ENCODE measurements around the gene C16orf54. TPM values are rescaled to one million over a fixed set of nuclear protein-coding genes. Genes with fewer than 3 reads are reported as not detected.
"Not testable (repeated sequence)": the region's sequence is repeated elsewhere in the genome, so short reads cannot be mapped to it uniquely, and the experiment has no call there.

Gene C16orf54
- total RNA-seq, 3 donors from 2014 or later (not counting 1 experiment from before 2014, with no cell fraction given): 100.0 to 172 (median 146) TPM

GRCh38 chr16:29777576-29778350 lies 32.0 kb upstream of the C16orf54 start, which contains the start of gene ZG16:
Gene ZG16 (plus strand): TSS chr16:29778256. CDS start chr16:29779267, 1,011 bp downstream.
- no peak within 1 kb of the TSS for H3K4me3 ChIP-seq (ENCODE audit: low read length)
- Mint-ChIP-seq H3K36me3 (no peaks in the 10 kb centered on the region), H3K4me1 (peaks cover 0 to 5% of the 10 kb centered on the region in 2 donors), H3K27me3 (ENCODE audit: low read depth in 2 of 2) (no peaks in the 10 kb centered on the region), H3K4me3 (no peak within 1 kb of the TSS), H3K9me3 (no peaks in the 10 kb centered on the region), H3K27ac (no peak within 1 kb of the TSS)
- H3K9me3 ChIP-seq (ENCODE audit: control insufficient read depth, insufficient read depth, low read length): no peaks in the 10 kb centered on the region
- no peak for TF ChIP-seq CTCF (IDR thresholded peaks at IDR 0.05)
- no peak within 1 kb of the TSS for H3K27ac ChIP-seq (ENCODE audit: low read length)
- intact Hi-C loops (cut with micrococcal nuclease): no loop called here
- no peaks in the 10 kb centered on the region for H3K4me1 ChIP-seq (ENCODE audit: control insufficient read depth, insufficient read depth, low read length)
- DNase-seq (no peak), ATAC-seq (no peak)
- no peaks in the 10 kb centered on the region for H3K27me3 ChIP-seq (ENCODE audit: control insufficient read depth, insufficient read depth, low read length)
- 80% methylated on average over 9 of the region's 10 CpGs for WGBS (ENCODE audit: insufficient coverage)
- H3K36me3 ChIP-seq (ENCODE audit: control insufficient read depth, insufficient read depth, low read length): no peaks in the 10 kb centered on the region

- no peak overlapping the region for H3K4me3 Mint-ChIP-seq
Measured at GRCh38 chr16:29775742-29776408, 30.1 kb upstream of the C16orf54 start.

GRCh38 chr16:29774730-29775129 lies 28.9 kb upstream of the C16orf54 start:
- Mint-ChIP-seq H3K4me3 (no peak overlapping the region), H3K9me3 (no peaks in the 10 kb centered on the region), H3K27ac (no peak overlapping the region), H3K36me3 (no peaks in the 10 kb centered on the region), H3K27me3 (ENCODE audit: low read depth in 2 of 2) (no peaks in the 10 kb centered on the region), H3K4me1 (peaks cover 0 to 5% of the 10 kb centered on the region in 2 donors)
- H3K27me3 ChIP-seq (ENCODE audit: control insufficient read depth, insufficient read depth, low read length): no peaks in the 10 kb centered on the region
- TF ChIP-seq CTCF (IDR thresholded peaks at IDR 0.05): no peak
- no peaks in the 10 kb centered on the region for H3K4me1 ChIP-seq (ENCODE audit: control insufficient read depth, insufficient read depth, low read length)
- intact Hi-C loops (cut with micrococcal nuclease): no loop called here
- H3K27ac ChIP-seq (ENCODE audit: low read length): no peak overlapping the region
- no peaks in the 10 kb centered on the region for H3K9me3 ChIP-seq (ENCODE audit: control insufficient read depth, insufficient read depth, low read length)
- H3K4me3 ChIP-seq (ENCODE audit: low read length): no peak overlapping the region
- WGBS (ENCODE audit: insufficient coverage): 89% methylated on average over 5 of the region's 5 CpGs
- DNase-seq (no peak), ATAC-seq (no peak)
- no peaks in the 10 kb centered on the region for H3K36me3 ChIP-seq (ENCODE audit: control insufficient read depth, insufficient read depth, low read length)

More at GRCh38 chr16:29775742-29776408, 30.1 kb upstream of the C16orf54 start:
- peaks cover 0 to 5% of the 10 kb centered on the region in 2 donors for H3K4me1 Mint-ChIP-seq
- Histone ChIP-seq H3K9me3 (ENCODE audit: control insufficient read depth, insufficient read depth, low read length) (no peaks in the 10 kb centered on the region), H3K27me3 (ENCODE audit: control insufficient read depth, insufficient read depth, low read length) (no peaks in the 10 kb centered on the region), H3K36me3 (ENCODE audit: control insufficient read depth, insufficient read depth, low read length) (no peaks in the 10 kb centered on the region), H3K27ac (ENCODE audit: low read length) (no peak overlapping the region), H3K4me3 (ENCODE audit: low read length) (no peak overlapping the region), H3K4me1 (ENCODE audit: control insufficient read depth, insufficient read depth, low read length) (no peaks in the 10 kb centered on the region)
- DNase-seq (no peak), ATAC-seq (no peak)
- H3K27me3 Mint-ChIP-seq (ENCODE audit: low read depth in 2 of 2): no peaks in the 10 kb centered on the region
- no peak for TF ChIP-seq CTCF (IDR thresholded peaks at IDR 0.05)
- intact Hi-C loops (cut with micrococcal nuclease): no loop called here
- no peaks in the 10 kb centered on the region for H3K36me3 Mint-ChIP-seq
- WGBS (ENCODE audit: insufficient coverage): 93% methylated on average over 2 of the region's 4 CpGs
- no peak overlapping the region for H3K27ac Mint-ChIP-seq
- H3K9me3 Mint-ChIP-seq: no peaks in the 10 kb centered on the region

GRCh38 chr16:29772330-29772729 lies 26.5 kb upstream of the C16orf54 start:
- H3K27me3 Mint-ChIP-seq (ENCODE audit: low read depth in 2 of 2); H3K4me1 ChIP-seq (ENCODE audit: control insufficient read depth, insufficient read depth, low read length); DNase-seq; intact Hi-C loops (cut with micrococcal nuclease); H3K4me3 ChIP-seq (ENCODE audit: low read length); H3K9me3 ChIP-seq (ENCODE audit: control insufficient read depth, insufficient read depth, low read length); H3K27me3 ChIP-seq (ENCODE audit: control insufficient read depth, insufficient read depth, low read length); H3K9me3 Mint-ChIP-seq; H3K36me3 ChIP-seq (ENCODE audit: control insufficient read depth, insufficient read depth, low read length); H3K27ac Mint-ChIP-seq; H3K36me3 Mint-ChIP-seq; H3K4me3 Mint-ChIP-seq; H3K4me1 Mint-ChIP-seq; ATAC-seq; H3K27ac ChIP-seq (ENCODE audit: low read length): not testable (repeated sequence)
- 94% methylated on average over 7 of the region's 7 CpGs for WGBS (ENCODE audit: insufficient coverage)
